HL-60/S4 treated with phorbol 12-myristate 13-acetate at 8.2 ng/mL for 4 days and 3 days (cell line): ENCODE data around the gene NCBP3.
"Not testable (repeated sequence)": the region's sequence is repeated elsewhere in the genome, so short reads cannot be mapped to it uniquely, and the experiment has no call there.

Experiments used
- in situ Hi-C: fragments of 300-500 bp; cut with MboI; formaldehyde crosslinking; loops from 2 replicates; pipeline ENCODE4 v1.15.0; 2022; ENCODE audit warnings: low sequenced_read_pairs

The NCBP3 gene

DNA sequence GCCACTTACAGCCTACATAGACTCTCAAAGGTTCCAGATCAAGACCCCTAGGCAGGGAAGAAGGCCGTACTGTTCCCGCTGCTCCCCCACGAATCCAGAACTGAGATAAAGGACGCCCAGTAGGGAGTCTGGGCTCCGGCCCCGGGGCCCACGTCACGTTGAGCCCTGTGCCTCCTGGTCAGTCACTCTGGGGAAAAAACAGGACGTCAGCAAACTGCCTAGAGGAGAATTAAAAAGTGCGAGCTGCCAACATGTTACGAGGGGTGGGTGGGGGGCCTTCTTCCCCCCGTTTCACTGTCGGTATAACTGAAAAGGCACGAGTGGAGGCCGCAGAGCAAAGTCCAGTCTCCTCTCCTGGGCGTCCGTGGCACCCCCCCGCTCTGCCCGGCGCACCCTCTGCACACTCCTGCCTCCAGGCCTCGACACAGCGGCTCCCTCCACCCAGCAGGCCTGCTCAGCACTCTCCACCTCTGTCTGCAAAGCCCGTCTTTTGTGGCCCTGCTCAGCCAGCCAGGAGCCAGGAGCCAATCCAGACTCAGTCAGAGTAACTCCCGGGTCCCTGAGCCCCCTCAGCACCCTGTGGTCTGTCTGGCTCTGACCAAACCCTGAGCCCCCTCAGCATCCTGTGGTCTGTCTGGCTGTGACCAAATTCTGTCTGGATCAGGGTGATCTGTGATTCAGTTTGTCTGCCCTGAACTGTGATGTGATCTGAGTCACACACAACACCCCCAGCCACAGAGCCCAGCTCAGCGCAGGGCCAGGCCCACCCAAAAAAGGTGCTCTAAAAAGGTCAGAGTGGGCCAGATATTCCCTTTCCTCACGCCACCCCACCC lies 51.3 kb downstream of the NCBP3 start:
- in situ Hi-C loops: no loop called here

DNA sequence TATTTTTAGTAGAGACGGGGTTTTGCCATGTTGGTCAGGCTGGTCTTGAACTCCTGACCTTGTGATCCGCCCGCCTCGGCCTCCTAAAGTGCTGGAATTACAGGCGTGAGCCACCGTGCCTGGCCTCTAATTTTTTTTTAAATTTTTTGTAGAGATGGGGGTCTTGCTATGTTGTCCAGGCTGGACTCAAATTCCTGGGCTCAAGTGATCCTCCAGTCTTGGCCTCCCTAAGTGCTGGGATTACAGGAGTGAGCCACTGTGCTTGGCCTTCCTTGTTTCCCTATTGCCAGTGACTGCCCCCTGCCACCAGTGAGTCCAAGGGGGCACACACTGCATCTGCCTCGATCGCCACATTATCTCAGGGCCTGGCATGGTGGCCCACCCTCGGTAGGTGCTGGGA lies 51.9 kb downstream of the NCBP3 start:
- in situ Hi-C loops: not testable (repeated sequence)

DNA sequence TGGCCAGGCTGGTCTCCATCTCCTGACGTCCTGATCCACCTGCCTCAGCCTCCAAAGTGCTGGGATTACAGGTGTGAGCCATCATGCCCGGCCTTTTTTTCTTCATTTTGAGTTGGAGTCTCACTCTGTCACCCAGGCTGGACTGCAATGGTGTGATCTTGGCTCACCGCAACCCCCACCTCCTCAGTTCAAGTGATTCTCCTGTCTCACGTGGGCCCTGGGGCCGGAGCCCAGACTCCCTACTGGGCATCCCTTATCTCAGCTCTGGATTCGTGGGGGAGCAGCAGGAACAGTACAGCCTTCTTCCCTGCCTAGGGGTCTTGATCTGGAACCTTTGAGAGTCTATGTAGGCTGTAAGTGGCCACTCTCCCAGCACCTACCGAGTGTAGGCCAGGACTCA lies 52.8 kb downstream of the NCBP3 start:
- in situ Hi-C loops: not testable (repeated sequence)

DNA sequence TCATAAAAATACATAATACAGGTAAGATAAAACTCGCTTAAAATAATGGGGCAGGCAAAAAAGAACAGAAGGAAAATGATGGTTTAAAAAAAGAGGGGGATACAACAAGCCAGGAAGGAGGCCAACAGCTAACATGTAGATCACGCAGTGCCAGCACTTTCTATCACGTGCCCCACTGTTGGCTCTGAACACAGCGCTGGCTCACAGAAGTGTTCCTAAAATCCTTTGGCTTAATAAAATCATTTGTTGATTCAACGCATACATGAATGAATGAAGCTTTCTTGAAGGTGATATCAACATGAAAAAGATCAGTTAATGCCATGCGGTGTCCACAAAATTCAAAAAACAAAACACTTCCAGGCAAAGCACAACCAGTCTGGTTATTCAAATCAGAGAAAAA lies 53.6 kb downstream of the NCBP3 start:
- in situ Hi-C loops: no loop called here

DNA sequence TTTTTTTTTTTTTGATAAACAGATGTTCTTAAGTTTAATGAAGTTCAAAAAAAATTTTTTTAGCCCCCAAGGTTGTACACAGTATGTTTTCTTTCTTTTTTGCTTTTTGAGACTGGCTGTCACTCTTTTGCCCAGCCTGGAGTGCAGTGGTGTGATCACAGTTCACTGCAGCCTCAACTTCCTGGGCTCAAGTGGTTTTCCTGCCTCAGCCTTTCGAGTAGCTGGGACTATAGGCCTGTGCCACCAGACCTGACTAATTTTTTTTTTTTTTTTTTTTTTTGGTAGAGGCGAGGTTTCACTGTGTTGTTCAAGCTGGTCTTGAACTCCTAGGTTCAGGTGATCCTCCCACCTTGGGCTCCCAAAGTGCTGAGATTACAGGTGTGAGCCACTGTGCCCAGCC lies 57.8 kb downstream of the NCBP3 start:
- in situ Hi-C loops: no loop called here

DNA sequence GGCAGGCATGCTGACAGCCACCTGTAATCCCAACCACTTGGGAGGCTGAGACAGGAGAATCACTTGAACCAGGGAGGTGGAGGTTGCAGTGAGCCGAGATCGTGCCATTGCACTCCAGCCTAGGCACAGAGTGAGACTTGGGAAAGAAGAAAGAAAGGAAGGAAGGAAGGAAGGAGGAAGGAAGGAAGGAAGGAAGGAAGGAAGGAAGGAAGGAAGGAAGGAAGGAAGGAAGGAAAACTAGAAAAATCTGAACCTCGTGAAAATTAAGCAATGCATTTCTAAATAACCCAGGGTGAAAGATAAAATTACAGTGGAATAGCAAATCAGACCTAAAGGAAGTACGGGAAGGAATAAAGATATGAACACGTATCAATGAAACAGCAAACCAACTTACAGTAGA lies 60.7 kb downstream of the NCBP3 start:
- in situ Hi-C loops: not testable (repeated sequence)

DNA sequence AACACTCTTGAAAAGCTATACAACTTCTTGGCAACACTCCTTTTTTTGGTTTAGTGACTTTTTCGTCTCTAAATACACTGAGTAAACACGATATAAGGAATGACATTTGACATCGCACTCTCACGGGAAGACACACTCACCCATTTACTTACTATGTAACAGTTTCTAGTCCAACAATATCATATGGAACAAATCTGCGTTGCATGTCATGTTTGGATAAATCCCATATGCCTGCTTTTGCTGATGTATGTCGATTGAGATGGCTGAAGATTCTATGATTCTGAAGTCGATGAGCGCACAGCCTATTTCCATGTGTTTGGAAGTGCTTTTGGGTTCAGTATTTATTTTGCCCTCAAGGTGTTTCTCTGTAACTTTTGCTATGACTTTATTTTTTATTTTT lies 63.3 kb downstream of the NCBP3 start:
- in situ Hi-C loops: no loop called here

DNA sequence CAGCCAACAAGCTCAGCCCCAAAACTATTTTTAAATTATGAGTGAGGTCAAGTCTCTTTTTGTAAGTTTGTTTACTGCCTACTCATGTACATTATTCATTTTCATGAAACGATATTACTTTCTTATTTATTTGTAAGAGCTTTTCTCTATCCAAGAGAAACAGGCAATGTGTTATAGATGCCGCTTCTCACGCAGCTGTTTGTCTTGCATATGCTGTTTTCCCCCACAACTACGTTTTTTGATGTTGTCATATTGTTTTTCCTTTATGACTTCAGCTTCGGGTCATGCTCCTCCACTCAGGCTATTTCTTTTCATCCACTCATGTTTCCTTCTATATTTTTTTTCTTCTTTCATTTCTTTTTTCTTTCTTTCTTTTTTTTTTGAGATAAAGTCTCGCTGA lies 65.1 kb downstream of the NCBP3 start:
- in situ Hi-C loops: no loop called here

DNA sequence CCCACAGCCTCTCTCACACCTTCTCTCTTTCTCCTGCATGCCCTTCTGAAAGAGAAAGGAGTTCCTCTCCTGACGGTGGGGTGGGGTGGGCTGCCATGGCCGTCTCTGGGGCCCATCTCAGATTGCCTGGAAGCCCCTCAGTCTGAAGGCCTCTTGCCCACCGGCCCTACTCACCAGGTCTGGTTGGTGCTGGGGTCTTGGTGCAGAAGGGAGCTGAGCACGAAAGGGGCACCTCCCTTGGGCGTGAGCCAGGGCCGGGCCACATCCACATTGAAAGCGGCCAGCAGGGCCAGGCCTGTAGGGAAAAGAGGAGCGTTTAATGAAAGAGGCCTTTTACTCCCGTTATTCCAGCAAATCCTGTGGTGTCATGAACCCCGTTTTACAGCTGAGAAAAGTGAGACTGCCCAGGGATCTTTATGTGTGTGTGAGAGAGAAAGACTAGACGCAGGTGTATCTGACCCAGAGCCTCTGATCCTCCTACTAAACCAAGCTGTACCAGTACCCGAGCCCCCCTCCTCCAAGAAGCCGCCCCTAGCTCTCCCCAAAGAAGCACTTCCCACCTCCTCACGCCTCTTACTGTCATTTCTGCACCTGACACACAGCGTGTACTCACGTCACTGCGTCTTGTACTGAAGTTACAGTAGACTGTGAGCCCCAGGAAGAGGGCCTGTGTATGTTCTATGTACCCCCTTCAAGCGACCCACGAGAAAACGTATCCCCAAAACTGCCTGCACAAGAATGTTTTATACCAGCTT lies 68.5 kb downstream of the NCBP3 start:
- in situ Hi-C loops: no loop called here

DNA sequence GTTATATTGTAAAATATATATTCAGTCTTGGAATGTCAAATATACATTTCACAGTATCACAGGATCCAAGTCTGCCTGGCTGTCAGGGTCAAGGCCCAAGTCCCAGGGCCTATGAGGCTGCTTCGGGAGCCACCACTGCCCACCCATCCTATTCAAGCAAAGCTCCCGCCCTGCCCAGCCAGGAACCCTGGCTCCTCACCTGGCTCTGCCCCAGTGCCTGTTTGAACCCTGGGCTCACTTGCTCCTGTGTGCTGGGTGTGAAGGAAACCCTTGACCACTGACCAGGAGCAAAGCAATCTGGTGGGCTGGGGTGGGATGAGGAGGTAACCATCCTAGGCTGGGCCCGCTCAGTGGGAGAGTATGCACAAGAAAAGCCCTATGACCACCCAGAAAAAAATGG lies 72.1 kb downstream of the NCBP3 start:
- in situ Hi-C loops: no loop called here

DNA sequence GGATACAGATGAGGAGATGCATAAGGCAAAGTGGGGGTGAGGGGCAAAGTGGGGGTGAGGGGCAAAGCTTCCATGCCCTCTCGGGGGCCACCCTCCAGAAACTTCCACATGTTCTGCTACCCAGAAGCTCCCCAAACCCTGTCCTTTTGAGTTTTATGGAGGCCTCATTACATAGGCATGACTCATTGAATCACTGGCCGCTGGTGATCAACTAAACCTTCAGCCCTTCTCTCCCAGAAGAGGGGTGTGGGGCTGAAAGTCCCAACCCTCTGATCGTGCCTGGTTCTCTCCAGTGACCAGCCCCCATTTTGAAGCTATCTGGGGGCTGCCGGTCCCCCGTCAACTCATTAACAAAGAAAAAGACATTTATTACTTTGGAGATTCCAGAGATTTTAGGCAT lies 72.5 kb downstream of the NCBP3 start:
- in situ Hi-C loops: no loop called here

DNA sequence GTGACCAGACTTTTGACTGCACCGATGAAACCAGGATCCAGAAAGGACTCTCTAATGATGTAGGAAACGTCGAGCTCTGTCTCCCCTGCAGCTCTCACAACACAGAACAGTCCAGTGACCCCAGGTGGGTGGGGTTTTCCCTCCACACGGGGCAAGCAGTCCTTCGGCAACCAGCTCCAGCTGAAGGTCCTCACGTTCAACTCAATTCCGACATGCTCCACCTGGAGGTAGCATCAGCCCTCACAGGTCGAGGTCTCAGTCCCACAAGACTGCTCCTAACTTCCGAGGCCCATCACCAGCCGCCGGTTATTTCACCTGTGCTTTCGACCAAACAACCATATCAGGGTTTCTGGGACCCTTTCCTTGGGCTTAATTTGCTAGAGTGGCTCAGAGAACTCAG lies 73.3 kb downstream of the NCBP3 start:
- in situ Hi-C loops: no loop called here

DNA sequence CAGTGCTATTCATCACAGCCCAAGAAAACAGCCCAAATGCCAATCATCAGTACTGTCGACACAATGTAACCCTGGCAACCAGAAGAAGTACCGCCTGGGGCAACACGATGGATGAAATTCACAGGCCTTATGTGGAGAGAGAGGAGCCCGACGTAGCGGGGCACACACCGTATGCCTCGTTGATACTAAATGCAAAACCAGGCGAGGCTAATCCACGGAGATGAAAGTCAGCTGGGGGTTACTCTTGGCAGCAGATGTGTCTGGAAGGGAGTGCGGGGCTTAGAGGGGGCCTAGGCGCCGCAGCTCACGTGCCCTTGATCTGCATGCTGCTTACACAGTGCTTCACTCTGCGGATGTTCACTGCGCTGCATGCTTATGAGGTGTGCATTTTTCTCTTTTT lies 74.9 kb downstream of the NCBP3 start:
- in situ Hi-C loops: no loop called here

DNA sequence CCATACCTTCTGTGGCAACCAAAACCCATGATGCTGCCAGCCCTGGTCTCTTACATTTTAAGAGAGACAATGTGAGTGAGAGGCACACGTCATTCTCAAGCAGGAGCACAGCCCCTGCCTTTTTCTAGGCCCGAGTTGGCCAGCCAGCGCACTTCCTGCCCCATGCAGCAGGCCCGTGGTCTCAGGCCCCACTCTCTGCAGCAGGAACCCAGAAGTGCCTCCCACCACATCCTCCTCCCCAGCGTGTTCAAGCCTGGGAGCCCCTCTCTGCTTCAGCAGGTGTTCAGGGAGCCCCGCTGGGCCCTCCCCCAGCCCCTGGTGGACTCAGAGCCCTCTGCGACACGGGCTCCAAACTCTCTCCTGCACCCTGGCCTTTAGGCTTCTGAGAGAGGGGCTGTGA lies 75.6 kb downstream of the NCBP3 start:
- in situ Hi-C loops: no loop called here

DNA sequence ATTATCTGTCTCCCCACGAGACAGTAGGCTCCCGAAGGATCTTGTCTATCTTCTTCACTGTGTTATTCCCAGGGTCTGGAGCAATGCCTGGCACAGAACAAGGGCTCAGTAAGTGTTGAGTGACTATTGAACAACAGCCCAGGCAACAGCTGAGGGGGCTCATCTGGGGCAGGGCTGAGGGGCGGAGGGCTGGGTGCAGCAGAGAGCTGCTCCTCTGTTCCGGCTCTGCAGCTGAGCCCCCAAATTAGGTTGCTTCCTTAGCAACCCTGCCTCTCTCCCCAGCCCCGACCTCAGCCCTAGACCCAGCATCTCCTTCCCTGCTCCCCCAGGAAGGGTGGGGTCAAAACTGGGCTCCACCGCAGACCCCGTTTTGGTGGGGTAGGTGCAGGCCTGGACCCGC lies 77.3 kb downstream of the NCBP3 start:
- in situ Hi-C loops: no loop called here

DNA sequence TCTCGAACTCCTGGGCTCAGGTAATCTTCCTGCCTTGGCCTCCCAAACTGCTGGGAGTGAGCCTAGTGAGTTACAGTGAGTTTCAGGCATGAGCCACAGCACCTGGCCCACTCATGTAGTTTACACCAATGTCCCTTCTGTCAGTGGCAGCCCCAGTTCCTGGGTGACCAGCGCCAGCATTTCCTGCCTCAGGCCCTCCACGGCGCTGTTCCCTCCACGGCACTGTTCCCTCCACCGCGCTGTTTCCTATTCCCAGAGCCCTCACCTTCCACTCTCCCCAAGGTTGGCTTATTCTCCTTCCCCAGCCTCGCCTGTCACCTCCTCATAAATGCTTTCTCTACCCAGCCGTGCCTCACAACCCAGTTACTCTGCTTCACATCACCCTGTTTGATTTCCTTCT lies 77.7 kb downstream of the NCBP3 start:
- in situ Hi-C loops: no loop called here

DNA sequence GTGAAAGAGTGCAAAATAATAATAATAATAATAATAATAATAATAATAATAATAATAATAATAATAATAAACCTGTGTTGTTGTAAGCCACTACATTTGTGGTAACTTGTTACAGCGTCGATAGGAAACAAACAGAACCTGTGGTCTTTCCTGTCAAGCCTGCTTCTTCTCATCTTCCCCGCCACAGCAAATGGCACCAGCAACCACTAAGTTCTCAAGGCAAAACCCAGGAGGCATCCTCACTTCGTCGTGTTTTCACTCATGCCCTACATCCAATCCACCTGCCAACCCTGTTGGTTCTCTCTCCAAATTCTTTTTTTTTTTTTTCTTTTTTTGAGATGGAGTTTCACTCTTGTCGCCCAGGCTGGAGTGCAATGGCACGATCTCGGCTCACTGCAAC lies 79.3 kb downstream of the NCBP3 start:
- in situ Hi-C loops: no loop called here

DNA sequence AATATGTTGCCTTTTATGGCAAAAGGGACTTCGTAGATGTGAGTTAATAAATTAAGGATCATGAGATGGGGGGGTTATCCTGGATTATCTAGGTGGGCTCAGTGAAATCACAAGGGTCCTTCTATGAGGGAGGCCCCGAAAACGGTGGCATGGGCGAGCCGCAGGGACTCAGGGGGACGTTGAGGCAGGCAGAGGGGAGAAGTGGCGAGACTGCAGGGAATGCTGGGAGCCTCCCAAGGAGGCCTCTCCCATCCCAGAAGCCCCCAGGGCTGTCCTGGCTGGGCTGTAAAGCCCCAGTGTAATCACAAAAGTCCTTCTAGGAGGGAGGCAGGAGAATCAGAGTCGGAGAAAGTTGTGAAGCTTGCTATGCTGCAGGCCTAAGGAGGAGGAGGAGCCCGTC lies 80.1 kb downstream of the NCBP3 start:
- in situ Hi-C loops: no loop called here

DNA sequence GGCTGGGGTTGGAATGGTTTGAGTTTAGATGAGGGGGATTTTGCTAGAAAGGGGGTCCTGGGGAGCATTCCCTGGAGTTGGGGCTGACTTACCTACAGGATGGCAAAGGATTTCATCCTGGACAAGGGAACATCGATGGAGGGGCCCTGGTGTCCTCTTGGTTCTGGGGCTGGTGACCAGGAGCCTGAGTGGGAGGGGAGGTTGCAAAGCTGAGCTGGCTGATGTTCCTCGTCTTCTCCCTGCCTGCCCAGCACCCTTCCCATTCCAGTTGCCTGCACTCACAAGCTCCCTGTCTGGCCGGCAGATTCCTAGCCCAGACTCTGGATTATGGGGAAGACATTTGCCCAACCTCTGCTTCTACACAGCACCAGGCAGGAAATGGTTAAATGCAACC lies 82.3 kb downstream of the NCBP3 start:
- in situ Hi-C loops: no loop called here

DNA sequence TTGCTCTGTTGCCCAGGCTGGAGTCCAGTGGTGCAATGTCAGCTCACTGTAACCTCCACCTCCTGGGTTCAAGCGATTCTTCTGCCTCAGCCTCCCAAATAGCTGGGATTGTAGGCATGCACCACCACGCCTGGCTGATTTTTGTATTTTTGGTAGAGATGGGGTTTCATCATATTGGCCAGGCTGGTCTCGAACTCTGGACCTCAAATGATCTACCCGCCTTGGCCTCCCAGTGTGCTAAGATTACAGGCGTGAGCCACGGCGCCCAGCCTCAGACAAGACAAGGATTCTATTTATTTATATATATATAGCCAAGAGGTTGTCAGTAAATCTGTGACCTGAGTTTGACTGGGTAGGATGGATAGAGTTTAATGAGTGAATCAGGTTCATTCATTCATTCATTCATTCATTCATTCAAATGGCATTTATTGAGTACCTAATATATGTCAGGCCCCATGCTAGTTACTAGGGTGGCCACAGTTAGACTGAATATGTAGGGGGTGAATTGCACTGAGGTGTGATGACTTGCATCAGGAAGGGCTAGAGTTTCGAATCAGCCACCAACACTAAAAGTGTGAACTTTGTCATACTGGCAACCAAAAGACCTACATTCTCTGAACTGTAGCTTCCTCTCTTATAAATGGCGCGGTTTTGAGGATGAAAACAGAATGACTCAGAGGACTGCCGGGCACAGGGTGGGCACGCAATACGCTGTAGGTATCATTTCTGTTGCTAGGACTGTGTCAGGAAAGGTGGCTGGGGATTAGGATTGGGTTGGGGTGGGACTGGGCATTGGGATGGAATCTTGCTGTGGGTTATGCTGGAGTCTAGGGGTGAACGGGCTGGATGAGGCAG lies 82.9 kb downstream of the NCBP3 start:
- in situ Hi-C loops: no loop called here

DNA sequence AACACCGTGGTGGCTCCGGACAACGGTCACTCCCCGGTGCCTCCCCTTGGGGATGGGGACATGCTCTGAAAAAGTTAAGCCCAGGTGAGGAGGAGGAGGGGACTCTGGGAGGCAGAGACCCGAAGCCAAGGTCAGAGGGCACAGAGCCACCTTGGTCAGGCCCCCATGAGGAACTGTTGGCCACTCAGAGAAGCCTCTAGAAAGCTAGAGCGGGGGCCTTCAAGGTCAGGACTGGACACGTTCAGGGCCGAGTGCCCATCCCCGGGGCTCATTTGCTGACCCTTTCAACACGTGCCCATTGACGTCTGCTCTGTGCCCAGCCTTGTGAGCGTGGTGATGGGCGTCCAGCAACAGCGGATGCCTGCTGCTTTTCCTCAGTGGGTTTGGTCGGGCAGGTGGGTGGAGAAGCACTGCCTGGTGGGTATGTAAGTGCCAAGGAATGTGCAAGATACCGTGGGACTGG lies 84.1 kb downstream of the NCBP3 start:
- in situ Hi-C loops: no loop called here
